MM.1S (cell line): ENCODE measurements around the gene GPR176.
A peak's percentile ranks its signal among the peaks of the same experiment; 100 is the strongest.

Experiments used
- DNase-seq: peaks from one replicate; pipeline ENCODE4 v3.0.0-alpha.2; 2015
- H2AFZ ChIP-seq: fragments of 300-600 bp; sonication (generic); 2 replicates; pipeline ENCODE4 v1.6.0; 2016; ENCODE audit warnings: antibody characterized with exemption, low read length
- H3F3A ChIP-seq: fragments of 300-600 bp; sonication (generic); 2 replicates; pipeline ENCODE4 v1.6.1; 2016; ENCODE audit warnings: mild to moderate bottlenecking, antibody characterized with exemption, low read length, moderate library complexity, mixed read lengths; ENCODE audit not compliant: insufficient read depth
- H3K27ac ChIP-seq: fragments of 300-600 bp; sonication (generic); 2 replicates; pipeline ENCODE4 v1.5.1; 2016; ENCODE audit warnings: mild to moderate bottlenecking, low read length
- H3K27me3 ChIP-seq: fragments of 300-600 bp; sonication (generic); replicated peaks from 2 replicates; pipeline ENCODE4 v1.6.0; 2016; ENCODE audit warnings: low read length; ENCODE audit not compliant: insufficient read depth
- H3K36me3 ChIP-seq: fragments of 300-600 bp; sonication (generic); replicated peaks from 2 replicates; pipeline ENCODE4 v1.6.1; 2016; ENCODE audit warnings: mild to moderate bottlenecking, low read length, mixed read lengths; ENCODE audit not compliant: insufficient read depth
- H3K4me1 ChIP-seq: fragments of 300-600 bp; sonication (generic); 2 replicates; pipeline ENCODE4 v1.6.1; 2016; ENCODE audit warnings: low read length, mixed read lengths
- H3K4me2 ChIP-seq: fragments of 300-600 bp; sonication (generic); 2 replicates; pipeline ENCODE4 v1.6.0; 2016; ENCODE audit warnings: low read depth, low read length
- H3K4me3 ChIP-seq: fragments of 300-600 bp; sonication (generic); 2 replicates; pipeline ENCODE4 v1.5.1; 2016; ENCODE audit warnings: low read length, mixed read lengths
- H3K79me2 ChIP-seq: fragments of 300-600 bp; sonication (generic); 2 replicates; pipeline ENCODE4 v1.6.1; 2016; ENCODE audit warnings: mixed run types, low read length, mixed read lengths
- H3K9ac ChIP-seq: fragments of 300-600 bp; sonication (generic); 2 replicates; pipeline ENCODE4 v1.6.1; 2016; ENCODE audit warnings: low read length, mixed read lengths
- H3K9me2 ChIP-seq: fragments of 300-600 bp; sonication (generic); replicated peaks from 2 replicates; pipeline ENCODE4 v1.6.1; 2016; ENCODE audit warnings: mild to moderate bottlenecking, low read length, mixed read lengths; ENCODE audit not compliant: insufficient read depth
- H3K9me3 ChIP-seq: fragments of 300-600 bp; sonication (generic); replicated peaks from 2 replicates; pipeline ENCODE4 v1.6.1; 2016; ENCODE audit warnings: mild to moderate bottlenecking, low read length, mixed read lengths; ENCODE audit not compliant: insufficient read depth
- H4K20me1 ChIP-seq: fragments of 300-600 bp; sonication (generic); 2 replicates; pipeline ENCODE4 v1.6.1; 2016; ENCODE audit warnings: mild to moderate bottlenecking, low read length, moderate library complexity, mixed read lengths; ENCODE audit not compliant: insufficient read depth
- EZH2 ChIP-seq: fragments of 300-600 bp; sonication (generic); optimal IDR thresholded peaks from 2 replicates; pipeline ENCODE3; 2017; ENCODE audit warnings: low read depth, mild to moderate bottlenecking, antibody characterized with exemption, low read length, mixed read lengths
- EZH2phosphoT487 ChIP-seq: fragments of 300-600 bp; sonication (generic); IDR thresholded peaks from 2 replicates; pipeline ENCODE4 v1.6.1; 2018; ENCODE audit warnings: antibody characterized with exemption, low read length
- TF ChIP-seq, protein P1 (sequence below): fragments of 300-600 bp; sonication (generic); IDR thresholded peaks from 2 replicates; pipeline ENCODE4 v1.5.1; 2016; ENCODE audit warnings: antibody characterized with exemption, low read length, mixed read lengths

The GPR176 gene

DNA sequence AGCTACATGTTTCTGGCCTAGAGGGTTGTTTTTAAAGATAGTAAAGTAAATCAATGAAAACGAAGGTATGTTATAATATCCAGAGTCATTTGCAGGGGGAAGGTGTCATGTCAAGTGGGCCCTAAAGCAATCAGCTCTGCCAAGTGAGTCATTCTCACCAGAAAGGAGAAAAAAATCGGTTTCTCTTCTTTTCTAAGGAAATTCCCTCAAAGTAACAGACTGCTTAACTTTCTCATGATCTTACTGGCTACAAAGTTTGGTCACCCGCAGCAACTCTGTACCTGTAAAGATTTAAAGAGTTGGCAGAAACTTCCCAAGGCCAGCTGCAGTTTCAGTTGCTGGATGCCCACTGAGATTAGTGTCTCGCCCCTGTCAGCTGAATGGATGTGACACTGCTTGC lies 132.0 kb downstream of the GPR176 start:
- Histone ChIP-seq H3K9me3 (no peaks in the 10 kb centered on the region), H3F3A (peaks cover 17% of the 10 kb centered on the region), H2AFZ (no peak overlapping the region), H3K4me2 (no peak overlapping the region; the same call in 1 of the 2 replicates), H3K9ac (no peak overlapping the region), H3K4me1 (peaks cover 25% of the 10 kb centered on the region), H3K4me3 (no peak overlapping the region), H3K9me2 (no peaks in the 10 kb centered on the region), H3K79me2 (peaks cover 18% of the 10 kb centered on the region), H4K20me1 (no peaks in the 10 kb centered on the region), H3K36me3 (no peaks in the 10 kb centered on the region), H3K27ac (peak overlapping the region; percentile 7; the same call in 1 of the 2 replicates), H3K27me3 (no peaks in the 10 kb centered on the region)
- no peak for TF ChIP-seq EZH2phosphoT487
- TF ChIP-seq, protein P1, sequence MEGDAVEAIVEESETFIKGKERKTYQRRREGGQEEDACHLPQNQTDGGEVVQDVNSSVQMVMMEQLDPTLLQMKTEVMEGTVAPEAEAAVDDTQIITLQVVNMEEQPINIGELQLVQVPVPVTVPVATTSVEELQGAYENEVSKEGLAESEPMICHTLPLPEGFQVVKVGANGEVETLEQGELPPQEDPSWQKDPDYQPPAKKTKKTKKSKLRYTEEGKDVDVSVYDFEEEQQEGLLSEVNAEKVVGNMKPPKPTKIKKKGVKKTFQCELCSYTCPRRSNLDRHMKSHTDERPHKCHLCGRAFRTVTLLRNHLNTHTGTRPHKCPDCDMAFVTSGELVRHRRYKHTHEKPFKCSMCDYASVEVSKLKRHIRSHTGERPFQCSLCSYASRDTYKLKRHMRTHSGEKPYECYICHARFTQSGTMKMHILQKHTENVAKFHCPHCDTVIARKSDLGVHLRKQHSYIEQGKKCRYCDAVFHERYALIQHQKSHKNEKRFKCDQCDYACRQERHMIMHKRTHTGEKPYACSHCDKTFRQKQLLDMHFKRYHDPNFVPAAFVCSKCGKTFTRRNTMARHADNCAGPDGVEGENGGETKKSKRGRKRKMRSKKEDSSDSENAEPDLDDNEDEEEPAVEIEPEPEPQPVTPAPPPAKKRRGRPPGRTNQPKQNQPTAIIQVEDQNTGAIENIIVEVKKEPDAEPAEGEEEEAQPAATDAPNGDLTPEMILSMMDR: no peak
- TF ChIP-seq EZH2: no peak
- DNase-seq: no peak

DNA sequence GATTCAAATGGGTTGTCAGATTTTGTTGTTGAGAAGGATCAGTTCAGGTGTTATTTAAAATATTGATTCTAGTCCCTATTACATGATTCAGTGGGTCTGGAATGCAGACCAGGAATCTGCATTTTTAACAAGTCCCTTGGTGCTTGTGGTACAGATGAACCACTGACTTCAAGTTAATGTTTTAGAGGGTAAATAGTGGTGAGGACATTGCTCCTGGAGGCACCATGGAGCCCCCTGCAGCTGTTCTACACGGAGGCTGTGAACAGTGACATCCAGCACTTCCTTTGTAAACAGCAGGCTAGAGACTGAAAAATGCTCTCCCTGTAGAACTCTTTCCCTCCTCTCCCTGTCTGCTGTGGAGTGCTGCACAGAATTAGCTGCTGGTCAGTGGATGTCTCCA lies 132.6 kb downstream of the GPR176 start:
- no peak overlapping the region for H3K27ac ChIP-seq
- H3K36me3 ChIP-seq: no peaks in the 10 kb centered on the region
- TF ChIP-seq, protein P1: no peak
- no peak for TF ChIP-seq EZH2phosphoT487
- TF ChIP-seq EZH2: no peak
- H3K9me2 ChIP-seq: no peaks in the 10 kb centered on the region
- H3K79me2 ChIP-seq: peaks cover 22% of the 10 kb centered on the region
- H3K4me2 ChIP-seq: no peak overlapping the region; the same call in 1 of the 2 replicates
- peaks cover 19% of the 10 kb centered on the region for H3F3A ChIP-seq
- no peaks in the 10 kb centered on the region for H3K27me3 ChIP-seq
- DNase-seq: no peak
- no peak overlapping the region for H3K4me3 ChIP-seq
- no peak overlapping the region for H3K9ac ChIP-seq
- H3K4me1 ChIP-seq: peaks cover 25% of the 10 kb centered on the region
- no peaks in the 10 kb centered on the region for H4K20me1 ChIP-seq
- no peaks in the 10 kb centered on the region for H3K9me3 ChIP-seq
- no peak overlapping the region for H2AFZ ChIP-seq

DNA sequence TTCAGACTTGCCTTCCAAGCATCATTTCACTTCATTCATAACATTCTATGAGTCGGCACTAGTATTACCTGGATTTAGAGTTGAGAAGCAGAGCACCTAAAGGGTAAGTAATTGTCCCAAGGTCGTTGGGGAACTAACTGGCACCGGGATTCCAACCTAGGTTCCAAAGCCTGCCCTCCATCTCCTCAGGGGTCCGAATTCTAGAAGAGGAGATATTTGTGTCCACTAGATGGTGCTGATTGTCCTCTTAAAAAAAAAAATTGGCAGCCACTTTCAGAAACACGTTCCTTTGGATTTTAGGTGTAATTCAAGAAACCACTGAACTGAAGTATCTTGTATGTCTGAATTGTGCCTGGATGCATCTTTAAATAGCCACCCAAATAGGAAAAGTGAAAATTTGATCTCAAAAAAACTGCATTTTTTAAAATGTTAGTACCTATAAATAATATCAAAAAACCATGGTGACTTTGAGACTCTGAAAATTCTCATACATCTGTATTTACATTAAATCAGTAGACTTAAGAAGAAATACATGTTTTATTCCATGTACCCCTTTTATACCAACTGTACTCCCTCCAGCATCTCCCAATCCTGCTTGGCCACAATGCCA lies 133.5 kb downstream of the GPR176 start:
- Histone ChIP-seq H4K20me1 (no peaks in the 10 kb centered on the region), H3K9ac (peak overlapping the region; percentile 40; the same call in 1 of the 2 replicates), H3K27ac (peak overlapping the region; percentile 63), H3K4me1 (peaks cover 29% of the 10 kb centered on the region), H3K36me3 (no peaks in the 10 kb centered on the region), H3K4me2 (peak overlapping the region; percentile 71), H2AFZ (peak overlapping the region; percentile 18), H3K79me2 (peaks cover 22% of the 10 kb centered on the region), H3K4me3 (peak overlapping the region; percentile 42), H3K9me2 (no peaks in the 10 kb centered on the region), H3K27me3 (no peaks in the 10 kb centered on the region), H3K9me3 (no peaks in the 10 kb centered on the region), H3F3A (peaks cover 19% of the 10 kb centered on the region)
- DNase-seq: peak; percentile 63
- TF ChIP-seq EZH2: no peak
- TF ChIP-seq, protein P1: peak; percentile 67
